Sigmoid colon (tissue), 4 donors: Measurements from ENCODE around the gene ESD.

Source experiments
- EP300 ChIP-seq, 4 donors: sonication (generic); formaldehyde crosslinking; IDR thresholded peaks; one replicate each; pipeline ENCODE4 v1.6.1; 2017; ENCODE audit warnings: antibody characterized with exemption in 4 of 4
- POLR2A ChIP-seq, 2 donors: fragments of 450-650 bp; IDR thresholded peaks; one replicate each; pipeline ENCODE4 v1.6.1; 2016; ENCODE audit warnings: antibody characterized with exemption in 2 of 2, mild to moderate bottlenecking in 2 of 2, moderate library complexity in 2 of 2
- POLR2AphosphoS5 ChIP-seq, 4 donors: sonication (generic); formaldehyde crosslinking; IDR thresholded peaks; one replicate each; pipeline ENCODE4 v1.6.1; 2017; ENCODE audit warnings: antibody characterized with exemption in 4 of 4
- TF ChIP-seq, protein P1 (sequence below), 4 experiments: fragments of 450-650 bp in 3 of 4; fragments of 200-600 bp in 1 of 4; IDR thresholded peaks; one replicate each; pipeline ENCODE4 v1.5.1; 2016 to 2019; ENCODE audit warnings: antibody characterized with exemption in 4 of 4, mild to moderate bottlenecking in 3 of 4, moderate library complexity in 2 of 4

DNA sequence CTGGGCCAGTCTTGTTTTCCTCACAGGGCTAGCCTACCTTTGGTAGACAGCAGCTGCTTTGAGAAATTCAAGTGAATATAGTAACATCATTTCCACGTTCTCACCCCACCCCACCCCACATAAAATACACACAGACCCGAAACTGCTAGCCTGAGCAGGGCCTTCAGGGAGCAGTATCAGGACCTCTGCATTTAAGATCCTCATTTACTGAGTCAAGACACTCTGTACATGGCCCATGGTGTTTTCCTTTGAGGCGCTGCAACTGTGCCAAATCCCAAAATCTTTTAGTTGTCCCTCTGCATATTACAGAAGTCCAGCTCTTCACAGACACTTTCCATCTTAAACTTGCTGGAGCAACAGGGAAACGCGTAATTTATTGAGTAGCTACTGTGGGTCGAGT is 43.0 kb downstream of the ESD start:
- TF ChIP-seq, protein P1, sequence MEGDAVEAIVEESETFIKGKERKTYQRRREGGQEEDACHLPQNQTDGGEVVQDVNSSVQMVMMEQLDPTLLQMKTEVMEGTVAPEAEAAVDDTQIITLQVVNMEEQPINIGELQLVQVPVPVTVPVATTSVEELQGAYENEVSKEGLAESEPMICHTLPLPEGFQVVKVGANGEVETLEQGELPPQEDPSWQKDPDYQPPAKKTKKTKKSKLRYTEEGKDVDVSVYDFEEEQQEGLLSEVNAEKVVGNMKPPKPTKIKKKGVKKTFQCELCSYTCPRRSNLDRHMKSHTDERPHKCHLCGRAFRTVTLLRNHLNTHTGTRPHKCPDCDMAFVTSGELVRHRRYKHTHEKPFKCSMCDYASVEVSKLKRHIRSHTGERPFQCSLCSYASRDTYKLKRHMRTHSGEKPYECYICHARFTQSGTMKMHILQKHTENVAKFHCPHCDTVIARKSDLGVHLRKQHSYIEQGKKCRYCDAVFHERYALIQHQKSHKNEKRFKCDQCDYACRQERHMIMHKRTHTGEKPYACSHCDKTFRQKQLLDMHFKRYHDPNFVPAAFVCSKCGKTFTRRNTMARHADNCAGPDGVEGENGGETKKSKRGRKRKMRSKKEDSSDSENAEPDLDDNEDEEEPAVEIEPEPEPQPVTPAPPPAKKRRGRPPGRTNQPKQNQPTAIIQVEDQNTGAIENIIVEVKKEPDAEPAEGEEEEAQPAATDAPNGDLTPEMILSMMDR (IDR thresholded peaks at IDR 0.05): no peak
- TF ChIP-seq POLR2AphosphoS5 (IDR thresholded peaks at IDR 0.05) (no peak), POLR2A (IDR thresholded peaks at IDR 0.05) (no peak), EP300 (IDR thresholded peaks at IDR 0.05) (no peak)
